Measurements from ENCODE around the gene BCAR3.

The BCAR3 gene

DNA sequence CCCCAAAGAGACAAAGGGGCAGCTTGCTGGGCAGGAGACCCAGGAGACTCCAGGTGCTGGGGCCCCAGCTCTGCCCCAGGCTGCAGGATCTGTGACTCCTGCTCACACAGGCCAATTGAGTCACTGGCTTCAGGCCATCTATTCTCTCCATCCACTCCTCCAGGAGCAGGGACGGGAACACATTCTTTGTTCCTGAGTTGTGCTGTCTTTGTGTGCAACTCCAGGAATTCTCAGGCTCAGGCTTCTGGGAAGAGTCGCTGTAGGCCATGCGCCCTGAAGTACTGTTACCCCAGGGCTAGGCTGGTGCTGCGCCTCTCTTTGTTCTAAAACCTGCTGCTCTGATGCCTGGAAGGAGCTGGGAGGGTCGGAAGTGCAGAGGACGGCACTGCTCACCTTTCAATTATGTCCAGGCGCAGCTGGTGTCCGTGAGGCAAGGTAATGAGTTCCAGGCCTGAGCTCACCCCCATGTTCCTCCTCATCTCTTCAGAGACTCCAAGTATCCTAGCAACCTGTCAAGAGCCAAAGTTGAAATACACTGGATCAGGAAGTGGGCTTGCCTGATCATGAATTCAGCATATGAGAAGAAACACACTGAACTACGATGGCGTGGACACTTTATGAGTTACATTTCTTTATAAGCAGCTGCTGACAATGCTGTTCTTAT, 105.9 kb downstream of the BCAR3 start:
- TF ChIP-seq CTCF (IDR thresholded peaks at IDR 0.05; ENCODE audit: borderline replicate concordance, control extremely low read depth, extremely low read depth, insufficient read depth, missing control alignments), result no peak
- peak; percentile 4 for DNase-seq (ENCODE audit: low spot score)
- in situ Hi-C loops (cut with MboI; ENCODE audit: low sequenced_read_pairs, unreplicated experiment), result no loop called here

DNA sequence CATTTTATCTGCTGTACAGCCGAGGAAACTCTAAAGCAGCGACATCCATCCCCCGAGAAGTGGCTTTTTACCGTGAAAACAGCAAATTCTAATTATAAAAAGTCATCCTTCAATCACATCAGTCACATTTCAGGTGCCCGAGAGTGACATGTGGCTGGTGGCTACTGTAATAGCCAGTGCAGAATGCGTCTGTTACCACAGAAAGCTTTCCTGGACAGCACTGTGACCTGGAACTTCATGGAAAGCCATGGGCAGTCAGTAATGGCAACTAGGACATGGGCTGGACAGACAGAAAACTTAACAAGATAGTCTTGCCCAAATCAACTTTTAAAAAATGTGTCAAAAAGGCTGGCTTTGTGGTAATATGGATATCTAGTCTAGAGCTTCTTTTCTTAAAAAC, 106.6 kb downstream of the BCAR3 start:
- no peak for DNase-seq (ENCODE audit: low spot score)
- in situ Hi-C loops (cut with MboI; ENCODE audit: low sequenced_read_pairs, unreplicated experiment), result no loop called here
- TF ChIP-seq CTCF (IDR thresholded peaks at IDR 0.05; ENCODE audit: borderline replicate concordance, control extremely low read depth, extremely low read depth, insufficient read depth, missing control alignments), result no peak

DNA sequence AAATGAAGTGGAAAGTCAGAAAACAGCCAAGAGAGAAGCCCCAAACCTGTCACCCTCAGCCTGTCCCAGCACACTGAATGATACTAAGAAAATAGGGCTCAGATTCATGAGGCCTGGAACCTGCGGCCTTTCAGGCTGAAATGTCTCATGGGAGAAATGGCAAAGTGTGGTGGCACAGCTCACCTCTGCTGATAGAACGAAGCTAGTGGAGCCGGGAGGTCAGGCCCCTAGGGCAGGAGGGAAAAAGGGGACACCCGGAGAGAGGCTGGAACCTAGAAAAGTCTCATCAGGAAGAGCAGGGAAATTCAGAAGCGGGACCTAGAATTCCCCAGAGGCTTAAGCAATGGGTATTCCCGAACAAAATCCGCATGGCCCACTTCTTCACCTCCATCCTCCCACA, 107.1 kb downstream of the BCAR3 start:
- TF ChIP-seq CTCF (IDR thresholded peaks at IDR 0.05; ENCODE audit: borderline replicate concordance, control extremely low read depth, extremely low read depth, insufficient read depth, missing control alignments), result no peak
- in situ Hi-C loops (cut with MboI; ENCODE audit: low sequenced_read_pairs, unreplicated experiment), result no loop called here
- no peak for DNase-seq (ENCODE audit: low spot score)

- no peak for TF ChIP-seq CTCF (IDR thresholded peaks at IDR 0.05; ENCODE audit: borderline replicate concordance, control extremely low read depth, extremely low read depth, insufficient read depth, missing control alignments)
- no peak for DNase-seq (ENCODE audit: low spot score)
- in situ Hi-C loops (cut with MboI; ENCODE audit: low sequenced_read_pairs, unreplicated experiment), result no loop called here
These were observed 107.6 kb downstream of the BCAR3 start for GRCh38 chr1:93573940-93574469.

DNA sequence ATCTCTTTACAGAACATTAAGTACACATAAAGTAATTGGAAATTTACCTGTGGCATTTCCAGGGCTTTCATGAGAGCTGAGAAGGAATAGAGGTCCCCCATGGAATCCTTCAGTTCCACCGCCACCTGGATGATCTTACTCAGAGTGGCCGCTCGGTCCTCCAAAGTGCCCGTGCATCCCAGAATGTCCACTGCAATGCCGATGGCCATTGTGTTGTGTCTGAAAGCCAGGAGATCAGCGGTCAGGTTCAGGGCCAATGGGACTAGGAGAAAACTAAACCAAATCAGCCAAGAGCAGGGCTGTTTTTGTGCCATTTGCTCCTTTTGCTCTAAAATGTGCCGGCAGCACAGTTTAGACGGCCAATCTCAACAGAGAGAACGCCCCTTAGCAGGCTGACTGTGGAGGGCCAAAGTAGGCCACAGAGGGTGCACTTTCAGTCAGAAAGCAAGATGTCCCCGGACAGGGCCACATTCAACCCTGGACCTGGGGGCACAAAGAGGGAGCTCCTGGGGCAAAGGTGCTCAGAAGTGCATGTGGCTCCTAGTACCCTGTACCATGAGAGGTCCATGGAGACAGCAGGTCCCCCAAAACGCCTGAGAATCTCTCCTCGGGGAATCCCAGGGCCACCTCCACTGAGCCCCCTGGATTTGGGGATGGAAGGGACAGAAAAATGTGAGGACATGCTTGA, 109.9 kb downstream of the BCAR3 start:
- no peak for DNase-seq (ENCODE audit: low spot score)
- no peak for TF ChIP-seq CTCF (IDR thresholded peaks at IDR 0.05; ENCODE audit: borderline replicate concordance, control extremely low read depth, extremely low read depth, insufficient read depth, missing control alignments)
- in situ Hi-C loops (cut with MboI; ENCODE audit: low sequenced_read_pairs, unreplicated experiment), result no loop called here

GRCh38 chr1:93569489-93569888, 112.1 kb downstream of the BCAR3 start:
- TF ChIP-seq CTCF (IDR thresholded peaks at IDR 0.05; ENCODE audit: borderline replicate concordance, control extremely low read depth, extremely low read depth, insufficient read depth, missing control alignments), result no peak
- DNase-seq (ENCODE audit: low spot score), result no peak
- in situ Hi-C loops (cut with MboI; ENCODE audit: low sequenced_read_pairs, unreplicated experiment), result no loop called here

Data from GM13976 (cell line).